Raji (cell line): ENCODE data around the gene MYOM3.

Source experiments
- POLR2A ChIP-seq: IDR thresholded peaks from 2 replicates; pipeline ENCODE4 v1.6.1; 2011; ENCODE audit warnings: low read depth, low read length, control low read depth; ENCODE audit not compliant: insufficient read depth

Gene MYOM3

DNA sequence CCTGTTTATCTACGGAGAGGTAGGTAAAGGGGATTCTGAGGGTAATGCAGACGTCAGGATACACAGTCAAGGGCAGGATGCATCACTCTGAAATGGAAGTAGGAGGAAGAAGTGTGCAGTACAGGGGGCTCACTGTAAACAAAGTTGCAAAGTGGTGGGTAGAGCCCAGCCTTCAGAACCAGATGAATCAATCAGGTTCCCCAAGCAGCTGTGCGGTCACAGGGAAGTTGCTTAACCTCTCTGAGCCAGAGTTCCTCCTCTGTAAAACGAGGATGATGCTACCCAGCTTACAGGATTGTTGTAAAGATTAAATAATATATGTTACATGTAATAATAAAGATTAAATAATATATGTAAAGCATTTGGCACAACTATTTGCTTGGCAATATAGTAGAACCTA lies 13.5 kb upstream of the MYOM3 start:
- TF ChIP-seq POLR2A, result no peak

DNA sequence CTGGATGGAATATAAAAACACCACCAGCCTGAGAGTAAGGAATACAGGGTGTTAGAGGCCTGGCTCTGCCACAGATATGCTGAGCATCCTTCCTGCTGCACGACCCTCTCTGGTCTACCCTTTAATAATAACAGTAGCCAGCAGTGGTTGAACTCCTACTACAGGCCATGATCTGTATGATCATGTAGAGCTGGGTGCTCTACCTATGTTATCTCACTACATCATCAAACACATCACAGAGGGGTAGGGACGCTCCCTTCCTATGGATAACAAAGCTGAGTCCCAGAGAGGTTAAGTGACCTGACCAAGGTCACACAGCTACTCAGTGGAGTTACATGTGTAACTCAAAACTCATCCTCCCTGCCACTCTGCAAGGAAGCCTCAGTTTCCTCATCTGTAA lies 13.0 kb upstream of the MYOM3 start:
- no peak for TF ChIP-seq POLR2A

DNA sequence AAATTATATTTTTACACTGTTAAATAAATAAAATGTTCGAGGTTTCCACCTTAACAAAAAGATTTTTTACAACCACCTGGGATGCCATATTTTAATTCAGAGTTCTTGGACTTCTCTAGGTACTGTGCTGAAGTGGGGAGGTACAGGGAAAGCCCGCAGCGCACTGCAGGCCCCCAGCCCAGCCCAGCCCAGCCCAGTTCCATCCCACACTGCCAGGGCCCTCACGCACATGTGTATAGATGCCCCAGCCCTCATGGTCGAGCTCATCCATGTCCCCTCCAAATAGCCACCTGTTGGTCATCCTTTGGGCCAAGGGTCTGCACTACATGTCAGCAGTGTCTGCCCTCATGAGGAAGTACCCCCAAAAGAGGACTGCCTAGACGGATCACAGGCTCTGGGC lies 11.7 kb upstream of the MYOM3 start:
- no peak for TF ChIP-seq POLR2A

DNA sequence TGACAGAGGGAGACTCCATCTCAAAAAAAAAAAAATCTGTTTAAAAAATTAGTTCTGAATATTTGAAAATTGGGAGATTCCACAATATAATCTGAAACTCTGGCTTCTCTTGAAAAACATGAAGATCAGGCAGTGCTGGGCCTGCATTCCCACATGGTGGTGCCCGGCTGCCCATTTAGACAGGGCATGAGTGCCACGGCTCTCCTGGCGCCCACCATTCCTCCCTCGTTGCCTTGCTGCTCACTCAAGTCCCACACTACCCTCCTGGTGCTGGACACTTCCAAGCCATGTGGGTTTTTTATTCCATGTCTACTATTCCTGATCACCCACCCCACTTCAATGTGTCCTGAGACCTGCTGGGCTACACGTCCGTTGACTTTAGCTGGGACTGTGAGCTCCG lies 10.8 kb upstream of the MYOM3 start:
- TF ChIP-seq POLR2A, result no peak

DNA sequence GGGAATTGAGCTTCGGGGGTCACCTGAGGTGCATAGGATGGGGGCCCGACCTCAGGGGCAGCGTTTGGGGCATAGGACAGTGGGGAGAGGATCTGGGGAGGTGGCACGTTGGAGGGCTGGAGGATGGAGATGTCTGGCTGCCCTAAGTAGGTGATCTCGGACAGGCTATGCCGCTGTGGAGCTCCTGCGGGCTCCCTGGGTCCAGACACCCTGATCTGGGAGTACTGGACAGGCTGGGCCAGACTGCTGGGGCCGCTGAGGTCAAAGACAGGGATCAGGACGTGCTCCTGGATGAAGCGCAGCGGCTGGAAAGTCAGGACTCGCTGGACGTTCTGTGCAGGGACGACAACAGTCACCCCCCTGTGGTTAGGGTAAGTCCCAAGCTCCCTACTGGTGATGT lies 9.5 kb upstream of the MYOM3 start:
- TF ChIP-seq POLR2A, result no peak

DNA sequence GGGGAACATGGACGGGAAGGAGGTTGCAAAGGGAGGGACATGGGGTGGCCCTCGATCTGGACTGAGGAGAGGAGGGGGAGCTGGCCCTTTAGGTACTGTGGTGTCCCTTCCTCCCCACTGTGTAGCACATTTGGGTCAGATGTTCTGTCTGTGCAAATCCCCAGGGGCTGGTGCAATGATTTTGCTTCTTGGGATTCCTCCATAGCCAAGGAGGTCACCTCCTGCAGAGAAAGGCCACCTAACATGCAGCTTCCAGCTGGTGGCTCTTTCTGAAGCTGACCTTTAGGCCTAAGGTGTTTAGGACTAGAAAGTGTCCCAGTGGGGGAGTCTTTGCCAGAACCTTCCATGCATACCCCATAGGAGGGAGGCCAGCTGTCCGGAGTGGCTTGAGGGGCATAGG lies 9.0 kb upstream of the MYOM3 start:
- no peak for TF ChIP-seq POLR2A

DNA sequence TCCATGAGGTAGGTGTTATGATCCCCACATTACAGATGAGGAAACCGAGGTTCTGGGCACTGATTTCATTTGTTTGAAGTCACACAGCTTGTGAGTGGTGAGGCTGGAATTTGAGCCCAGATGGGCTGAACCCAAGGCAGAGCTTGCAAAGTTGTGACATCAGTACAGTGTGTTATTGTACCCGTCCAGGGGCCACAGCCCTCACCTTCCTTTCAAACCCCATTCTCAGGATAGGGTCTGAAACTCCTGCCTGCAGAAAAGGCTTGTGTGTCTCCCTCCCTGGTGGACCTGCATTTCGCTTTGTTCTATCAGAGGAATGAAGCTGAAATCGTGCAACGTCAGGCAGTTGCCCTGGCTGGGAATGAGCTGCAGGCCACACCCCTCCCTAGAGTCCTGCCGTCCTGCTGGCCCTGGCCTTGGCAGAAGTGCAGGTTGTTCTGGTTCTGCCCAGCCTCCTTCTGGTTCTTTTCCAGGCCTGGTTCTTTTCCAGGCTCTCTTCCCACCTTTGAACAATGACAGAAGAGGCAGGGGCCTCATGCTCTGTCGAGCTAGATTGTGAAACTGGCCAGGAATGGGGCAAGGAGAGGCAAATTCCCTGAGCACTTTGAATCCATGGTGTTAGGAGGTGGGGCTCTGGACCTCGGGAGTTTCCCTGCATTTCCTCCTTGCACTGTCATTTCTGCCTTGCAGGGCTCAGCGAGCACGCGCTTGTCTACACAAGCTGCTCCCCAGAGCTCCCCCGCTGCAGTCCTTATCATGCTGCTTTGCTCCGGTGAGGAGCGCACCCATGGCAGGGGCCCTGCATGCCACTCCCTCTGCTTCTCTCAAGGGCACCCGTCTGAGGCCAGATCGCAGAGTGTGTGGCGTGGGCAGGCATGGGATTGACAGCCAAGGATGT lies 8.2 kb upstream of the MYOM3 start:
- TF ChIP-seq POLR2A, result no peak

DNA sequence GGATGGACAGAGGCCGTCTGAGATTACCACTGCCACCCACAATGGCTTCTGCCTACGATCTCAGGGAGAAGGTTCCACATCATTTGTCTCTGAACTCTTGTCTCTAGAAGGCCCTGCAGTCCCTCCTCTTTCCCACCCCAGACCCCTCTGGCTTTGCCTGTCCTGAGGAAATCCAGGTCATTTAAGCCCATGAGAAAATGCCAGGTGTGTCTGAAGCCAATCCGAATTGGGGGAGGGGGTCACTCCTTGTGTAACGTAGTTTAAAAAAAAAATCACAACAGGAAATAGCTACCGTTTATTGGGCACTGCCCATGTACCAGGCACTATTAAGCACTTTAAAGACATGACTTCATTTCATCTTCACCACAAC lies 7.5 kb upstream of the MYOM3 start:
- TF ChIP-seq POLR2A, result no peak

DNA sequence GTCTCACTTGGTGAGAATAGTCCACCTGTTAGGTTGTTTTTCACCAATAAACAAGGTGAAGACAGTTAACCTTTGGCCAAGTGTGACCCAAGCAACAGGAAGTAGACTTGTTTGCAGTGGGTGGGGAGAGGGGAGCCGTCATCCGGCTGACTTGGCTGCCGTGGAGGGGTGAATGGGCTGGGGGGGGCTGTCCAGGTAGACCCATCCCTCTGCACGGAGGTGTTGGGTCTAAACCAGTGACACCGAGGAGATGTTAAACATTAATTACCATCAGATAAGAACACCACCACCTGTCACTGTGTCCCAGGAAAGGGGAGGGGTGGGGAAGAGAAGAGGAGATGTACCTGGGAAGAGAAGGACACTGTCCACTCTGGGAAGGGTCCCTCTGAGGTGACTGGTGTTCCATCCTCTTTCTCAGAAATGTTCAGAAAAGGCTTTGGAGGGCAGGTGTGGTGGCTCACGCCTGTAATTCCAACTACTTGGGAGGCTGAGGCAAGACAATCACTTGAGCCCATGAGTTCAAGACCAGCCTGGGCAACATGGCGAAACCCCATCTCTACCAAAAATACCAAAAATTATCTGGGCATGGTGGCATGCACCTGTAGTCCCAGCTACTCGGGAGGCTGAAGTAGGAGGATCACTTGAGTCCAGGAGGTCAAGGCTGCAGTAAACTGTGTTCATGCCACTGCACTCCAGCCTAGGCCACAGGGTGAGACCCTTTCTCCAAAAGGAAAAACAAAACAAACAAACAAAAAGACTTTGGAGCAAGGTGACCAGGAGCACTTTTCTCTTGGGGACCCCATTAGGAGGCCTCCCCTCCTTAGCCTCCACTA lies 6.7 kb upstream of the MYOM3 start:
- no peak for TF ChIP-seq POLR2A

DNA sequence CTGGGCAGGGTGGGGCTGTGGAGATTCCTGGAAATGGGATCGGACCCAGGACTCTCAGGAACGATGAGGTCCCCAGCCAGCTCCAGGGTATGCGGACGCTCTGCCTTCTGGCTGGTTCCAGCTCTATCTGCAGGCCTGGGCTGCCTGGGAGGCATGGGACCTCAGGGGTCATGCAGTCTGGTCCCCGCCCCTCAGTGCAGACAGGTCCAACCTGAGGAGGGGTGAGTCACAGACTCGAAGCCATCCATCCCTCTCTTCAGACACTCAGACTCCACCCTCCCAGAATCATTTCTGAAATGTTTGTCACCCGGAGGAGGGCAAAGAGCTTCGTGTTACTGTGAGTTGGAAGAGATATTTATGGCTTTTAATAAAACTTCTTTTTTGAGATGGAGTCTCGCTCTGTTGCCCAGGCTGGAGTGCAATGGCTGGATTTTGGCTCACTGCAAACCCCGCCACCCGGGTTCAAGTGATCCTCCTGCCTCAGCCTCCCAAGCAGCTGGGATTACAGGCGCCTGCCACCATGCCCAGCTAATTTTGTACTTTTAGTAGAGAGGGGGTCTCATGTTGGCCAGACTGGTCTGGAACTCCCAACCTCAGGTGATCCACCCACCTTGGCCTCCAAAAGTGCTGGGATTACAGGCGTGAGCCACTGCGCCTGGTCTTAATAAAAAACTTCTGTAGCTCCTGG lies 5.9 kb upstream of the MYOM3 start:
- no peak for TF ChIP-seq POLR2A

DNA sequence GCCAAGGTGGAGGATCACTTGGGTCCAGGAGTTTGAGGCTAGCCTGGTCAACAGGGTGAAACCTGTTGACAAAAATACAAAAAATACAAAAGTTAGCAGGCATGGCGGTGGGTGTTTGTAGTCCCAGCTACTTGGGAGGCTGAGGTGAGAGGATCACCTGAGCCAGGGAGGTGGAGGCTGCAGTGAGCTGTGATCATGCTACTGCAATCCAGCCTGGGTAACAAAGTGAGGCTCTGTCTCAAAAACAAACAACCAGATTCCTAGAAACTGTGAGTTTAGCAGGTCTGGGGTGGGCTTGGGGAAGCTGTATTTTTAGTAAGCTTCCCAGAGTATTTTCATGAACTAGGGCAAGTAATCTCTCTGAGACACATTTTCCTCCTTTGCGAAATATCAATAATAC lies 5.2 kb upstream of the MYOM3 start:
- TF ChIP-seq POLR2A, result no peak

DNA sequence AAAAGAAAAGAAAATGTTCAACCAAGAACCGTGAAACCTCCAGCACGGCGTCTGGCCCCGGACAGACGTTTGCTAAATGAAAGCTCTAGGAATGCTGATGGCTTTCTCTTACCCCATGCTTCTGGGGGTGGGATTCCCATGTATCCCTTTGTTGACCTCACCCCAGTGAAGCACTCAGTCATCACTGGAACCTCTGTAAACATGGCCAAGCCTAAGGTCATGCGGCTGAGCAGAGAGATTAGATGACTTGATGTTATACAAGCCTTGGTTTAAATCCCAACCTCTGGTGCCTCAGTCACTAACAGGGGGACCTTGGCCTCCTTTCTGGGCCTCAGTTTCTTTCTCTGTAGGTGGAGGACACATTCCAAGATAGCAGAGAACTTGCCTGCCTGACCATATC lies 2.8 kb upstream of the MYOM3 start:
- TF ChIP-seq POLR2A, result no peak

DNA sequence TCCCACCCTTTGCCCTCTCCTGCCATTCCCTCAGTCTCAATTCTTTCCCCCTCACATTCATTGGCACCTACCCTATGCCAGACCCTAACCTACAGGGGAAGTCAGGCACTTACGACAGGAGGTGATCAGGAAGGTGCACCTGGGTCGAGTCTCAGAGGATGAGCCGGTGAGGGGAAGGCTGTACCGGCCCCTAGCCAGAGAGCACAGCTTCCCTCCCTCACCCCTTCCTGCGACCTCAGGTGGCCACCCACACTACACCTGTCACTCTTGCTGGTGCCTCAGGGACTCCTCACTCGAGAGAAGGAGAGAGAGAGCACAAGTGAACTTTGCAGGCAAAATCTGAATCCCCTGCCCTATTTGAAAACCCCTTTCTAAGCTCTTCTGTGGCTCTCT lies 1.7 kb upstream of the MYOM3 start:
- no peak for TF ChIP-seq POLR2A

DNA sequence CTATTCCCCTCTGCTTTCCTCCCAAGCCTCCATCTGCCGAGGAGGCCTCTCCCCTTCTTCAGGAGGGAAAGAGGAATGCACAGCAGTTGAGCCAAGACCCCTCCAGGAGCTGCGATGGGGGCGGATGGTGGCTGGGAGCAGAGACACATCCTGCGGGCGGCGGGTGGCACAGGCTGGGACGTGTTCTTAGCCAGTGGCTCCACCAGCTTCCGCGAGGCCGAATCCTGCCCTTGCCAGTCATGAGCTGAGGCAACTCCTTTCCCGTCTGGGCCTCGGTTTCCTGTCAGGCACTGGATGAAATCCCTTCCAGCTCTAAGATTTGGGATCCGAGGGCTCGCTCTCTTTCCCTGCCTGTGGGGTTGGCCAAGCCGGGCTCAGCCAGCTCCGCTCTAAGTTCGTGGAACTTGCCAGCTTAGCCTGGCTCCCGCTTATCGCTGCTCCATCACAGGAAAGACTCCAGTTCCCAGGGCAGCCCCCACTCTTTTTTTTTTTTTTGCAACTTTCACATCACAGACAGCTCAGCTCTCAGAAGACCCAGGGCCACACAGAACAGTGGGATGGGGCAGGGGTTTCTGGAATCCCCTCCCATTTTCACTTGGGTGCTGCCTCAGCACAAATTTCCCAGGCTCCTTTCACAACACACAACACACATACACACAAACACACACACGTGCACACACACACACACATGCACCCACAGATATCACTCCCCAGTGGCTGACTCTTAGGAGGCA lies 506 bp downstream of the MYOM3 start:
- TF ChIP-seq POLR2A, result no peak

DNA sequence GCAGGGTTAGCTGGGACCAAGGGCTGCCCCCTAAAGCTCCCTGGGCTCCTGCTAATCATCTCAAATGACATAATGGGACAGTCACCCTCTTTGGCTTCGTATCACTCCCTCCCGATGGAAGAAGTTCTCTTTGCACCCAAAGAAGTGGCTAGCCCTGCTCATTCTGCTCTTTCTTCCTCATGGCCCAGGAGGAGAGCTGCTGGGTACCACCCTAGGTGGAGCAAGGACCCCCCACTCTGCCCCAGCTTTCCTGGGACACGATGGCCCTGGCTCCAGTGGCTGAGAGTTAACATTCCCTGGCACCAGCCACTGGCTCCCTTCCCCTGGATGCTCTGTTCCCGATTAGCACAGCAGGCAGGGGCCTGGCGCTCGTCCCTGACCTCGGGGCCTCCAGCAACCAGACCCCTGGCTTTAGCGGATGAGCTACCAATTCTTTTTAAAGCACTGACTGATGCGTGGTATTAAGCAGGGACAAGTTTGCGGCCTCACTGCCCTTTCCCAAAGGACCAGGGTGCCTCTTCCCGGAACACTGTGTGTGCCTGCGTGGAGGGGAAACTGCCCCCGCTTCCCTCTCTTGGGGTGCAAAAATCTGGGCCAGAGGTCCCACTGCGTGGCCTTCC lies 1.2 kb downstream of the MYOM3 start:
- TF ChIP-seq POLR2A, result no peak
